ENCODE measurements around the gene PAFAH1B2.
"Not testable (repeated sequence)": the region's sequence is repeated elsewhere in the genome, so short reads cannot be mapped to it uniquely, and the experiment has no call there.

PAFAH1B2 gene

GRCh38 chr11:117176186-117176585 lies 32.1 kb downstream of the PAFAH1B2 start:
- no peak for DNase-seq

- DNase-seq, result no peak
Measured at GRCh38 chr11:117177534-117178209, 33.6 kb downstream of the PAFAH1B2 start.

DNA sequence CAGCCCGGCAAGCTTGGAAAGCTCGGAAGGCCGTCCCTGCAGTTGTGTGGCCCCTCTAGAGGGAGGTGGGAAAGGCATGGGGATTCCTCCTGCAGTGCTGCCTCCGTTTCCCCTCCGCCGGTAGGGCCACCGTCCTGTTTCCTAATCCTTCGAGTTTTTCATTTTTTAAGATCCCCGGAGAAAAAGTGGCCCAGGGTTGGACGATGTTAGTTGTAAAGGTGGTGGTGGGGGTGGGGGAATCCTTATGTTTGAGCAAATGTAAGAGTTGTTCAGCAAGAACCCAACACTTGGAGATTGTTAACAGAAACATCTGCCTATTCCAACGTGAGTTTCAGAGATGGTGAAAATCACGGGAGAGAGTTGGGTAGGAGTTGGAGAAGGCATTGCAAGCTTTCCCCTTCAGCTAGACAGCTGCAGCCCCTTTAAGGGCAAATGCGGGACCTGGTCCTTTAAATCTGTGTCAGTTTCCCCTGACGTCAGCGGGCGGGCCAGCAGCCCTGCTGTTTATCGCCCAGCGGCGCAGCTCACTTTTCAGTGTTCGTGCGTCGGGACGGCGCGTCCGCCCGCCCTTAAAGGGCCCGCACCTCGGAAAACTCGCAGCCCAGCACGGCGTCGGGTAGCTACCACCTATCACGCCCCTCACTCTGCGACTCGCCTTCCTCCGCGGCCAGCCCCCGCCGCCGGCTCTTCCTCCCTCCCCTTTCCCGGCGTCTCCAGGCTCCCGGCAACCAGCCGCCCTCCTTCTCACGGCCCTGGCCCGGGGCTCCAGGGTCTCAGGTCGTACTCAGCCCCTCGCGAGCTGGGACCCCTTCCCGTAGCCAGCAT lies 34.3 kb downstream of the PAFAH1B2 start, which contains the start of gene SIDT2:
TSS of gene SIDT2 (plus strand) at position 534 of the 825 bp plus-strand sequence. CDS start 521 bp downstream, outside the sequence.
- peak; percentile 92 for DNase-seq

- DNase-seq, result peak; percentile 59
Measured at GRCh38 chr11:117179048-117179999, 35.2 kb downstream of the PAFAH1B2 start.

DNA sequence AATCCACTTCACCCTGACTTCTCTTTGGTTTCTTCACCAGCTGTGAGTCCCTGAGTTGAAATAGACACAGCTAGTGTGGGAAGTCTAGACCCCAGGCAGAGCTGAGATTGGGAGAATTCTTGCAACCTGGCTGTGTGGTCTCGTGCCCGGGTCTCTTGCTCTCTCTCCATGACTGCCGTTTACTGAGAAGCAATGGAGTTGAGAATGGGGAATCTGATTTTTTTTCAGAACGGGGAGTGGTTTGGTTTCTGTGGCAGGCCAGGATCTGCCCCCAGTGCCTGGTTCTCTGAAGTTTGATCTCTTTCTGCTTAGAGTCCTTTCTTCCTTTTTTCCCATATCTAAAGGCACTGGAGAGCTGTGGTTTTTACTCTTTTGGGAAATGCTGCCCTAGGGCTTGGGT lies 35.9 kb downstream of the PAFAH1B2 start:
- DNase-seq, result no peak

- peak; percentile 66 for DNase-seq
Measured at GRCh38 chr11:117180661-117181585, 36.8 kb downstream of the PAFAH1B2 start.

GRCh38 chr11:117181586-117182550 lies 37.8 kb downstream of the PAFAH1B2 start:
- DNase-seq, result no peak

DNA sequence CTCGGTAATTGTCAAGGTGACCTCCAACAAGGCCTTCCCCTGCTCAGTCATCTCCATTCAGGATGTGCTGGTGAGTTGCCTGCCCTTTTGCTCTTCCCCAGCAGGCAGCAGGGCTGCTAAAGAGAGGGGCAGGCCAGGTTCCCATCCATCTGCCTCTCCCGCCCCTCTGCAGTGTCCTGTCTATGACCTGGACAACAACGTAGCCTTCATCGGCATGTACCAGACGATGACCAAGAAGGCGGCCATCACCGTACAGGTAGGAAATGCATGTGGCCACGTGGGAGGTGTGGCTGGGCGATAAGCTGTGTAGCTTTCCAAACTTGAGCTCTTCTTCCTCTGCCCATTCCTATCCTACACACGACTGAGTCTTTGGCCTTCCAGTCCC lies 38.5 kb downstream of the PAFAH1B2 start:
- DNase-seq, result no peak

DNA sequence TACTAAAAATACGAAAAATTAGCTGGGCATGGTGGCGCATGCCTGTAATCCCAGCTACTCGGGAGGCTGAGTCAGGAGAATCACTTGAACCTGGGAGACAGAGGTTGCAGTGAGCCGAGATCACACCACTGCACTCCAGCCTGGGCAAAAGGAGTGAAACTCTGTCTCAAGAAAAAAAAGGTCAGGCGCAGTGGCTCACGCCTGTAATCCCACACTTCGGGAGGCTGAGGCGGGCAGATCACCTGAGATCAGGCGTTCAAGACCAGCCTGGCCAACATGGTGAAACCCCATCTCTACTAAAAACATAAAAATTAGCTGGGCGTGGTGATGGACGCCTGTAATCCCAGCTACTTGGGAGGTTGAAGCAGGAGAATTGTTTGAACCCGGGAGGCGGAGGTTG lies 39.1 kb downstream of the PAFAH1B2 start:
- DNase-seq, result not testable (repeated sequence)

DNA sequence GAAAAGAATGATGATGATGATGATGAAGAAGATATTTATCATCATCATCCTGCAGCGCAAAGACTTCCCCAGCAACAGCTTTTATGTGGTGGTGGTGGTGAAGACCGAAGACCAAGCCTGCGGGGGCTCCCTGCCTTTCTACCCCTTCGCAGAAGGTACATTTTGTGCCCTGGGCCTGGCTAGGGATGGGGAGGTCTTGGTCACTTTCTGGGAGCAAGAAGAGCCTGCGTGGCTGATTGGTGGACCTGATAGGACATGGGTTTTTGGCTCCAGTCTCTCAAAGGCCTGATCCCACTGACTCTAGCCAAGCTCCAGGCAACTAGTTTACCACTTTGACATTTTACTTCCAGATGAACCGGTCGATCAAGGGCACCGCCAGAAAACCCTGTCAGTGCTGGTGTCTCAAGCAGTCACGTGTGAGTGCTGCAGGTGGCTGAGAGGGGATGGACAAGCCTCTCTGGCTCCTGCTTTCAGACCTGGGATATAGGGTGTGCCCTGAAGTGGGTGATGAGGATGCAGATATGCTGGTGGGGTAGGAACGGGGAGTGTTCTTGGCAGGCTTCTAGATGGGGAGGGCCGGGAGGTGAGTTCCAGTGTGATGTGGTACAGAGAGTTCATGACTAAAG lies 39.8 kb downstream of the PAFAH1B2 start:
- DNase-seq, result no peak

DNA sequence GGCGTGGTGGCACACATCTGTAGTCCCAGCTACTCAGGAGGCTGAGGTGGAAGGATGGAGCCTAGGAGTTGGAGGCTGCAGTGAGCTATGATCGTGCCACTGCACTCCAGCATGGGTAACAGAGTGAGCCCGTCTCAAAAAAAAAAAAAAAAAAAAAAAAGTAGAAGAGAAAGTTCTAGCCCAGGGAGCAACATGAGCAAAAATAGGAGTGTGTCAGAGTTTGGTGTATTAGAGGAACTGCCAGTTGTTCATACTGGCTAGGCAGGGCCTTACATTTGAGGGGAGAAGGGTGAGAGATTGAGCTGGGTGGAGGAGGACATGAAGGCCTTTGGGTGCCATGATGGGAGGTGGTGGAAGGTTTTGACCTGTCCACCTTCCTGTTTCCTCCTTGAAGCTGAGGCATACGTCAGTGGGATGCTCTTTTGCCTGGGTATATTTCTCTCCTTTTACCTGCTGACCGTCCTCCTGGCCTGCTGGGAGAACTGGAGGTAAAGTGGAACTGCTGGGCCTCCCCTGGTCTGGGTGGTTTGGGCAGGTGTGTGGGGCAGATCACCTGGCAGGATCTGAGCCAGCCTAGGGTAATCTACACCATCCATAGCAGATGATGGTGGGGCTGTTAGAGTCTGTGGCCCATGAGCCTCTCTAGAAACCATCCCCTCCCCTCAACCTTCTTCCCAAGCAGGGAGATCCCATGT lies 41.8 kb downstream of the PAFAH1B2 start:
- DNase-seq, result no peak

GRCh38 chr11:117186431-117186761 lies 42.3 kb downstream of the PAFAH1B2 start:
- no peak for DNase-seq

DNA sequence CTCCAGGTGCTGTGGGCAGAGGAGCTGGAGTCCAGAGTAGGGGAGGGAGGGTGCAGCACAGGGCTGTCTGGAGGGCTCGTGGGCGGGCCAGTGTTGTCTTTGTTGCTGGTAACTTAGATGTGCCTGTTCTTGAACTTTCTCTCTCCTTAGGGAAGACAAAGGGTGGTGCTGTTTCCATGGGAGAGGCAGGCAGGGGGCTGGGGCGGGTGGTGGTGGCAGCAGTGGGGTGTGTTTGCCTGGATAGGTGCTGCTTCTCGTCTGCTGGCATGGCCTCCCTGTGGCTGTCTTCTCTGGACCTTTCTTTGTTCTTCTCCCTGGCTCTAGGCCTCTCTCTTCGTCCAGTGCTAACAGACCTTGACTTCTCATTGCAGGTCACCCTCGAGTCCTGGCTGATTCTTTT lies 42.9 kb downstream of the PAFAH1B2 start:
- DNase-seq, result no peak

DNA sequence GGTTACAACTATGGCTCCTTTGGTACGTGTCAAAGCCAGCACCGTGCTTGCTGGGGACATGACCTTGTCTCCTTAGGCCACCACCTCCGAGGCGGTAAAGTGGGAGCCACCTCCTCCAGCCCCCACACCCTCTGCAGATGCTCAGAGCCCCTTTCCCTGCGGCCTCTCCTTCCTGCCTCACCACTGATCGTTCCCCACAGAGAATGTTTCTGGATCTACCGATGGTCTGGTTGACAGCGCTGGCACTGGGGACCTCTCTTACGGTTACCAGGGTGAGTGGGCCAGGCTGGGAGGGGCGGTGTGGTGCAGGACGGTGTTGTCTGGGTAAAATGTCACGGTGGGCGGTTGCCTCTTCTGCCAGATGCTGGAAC lies 43.3 kb downstream of the PAFAH1B2 start:
- DNase-seq, result no peak

DNA sequence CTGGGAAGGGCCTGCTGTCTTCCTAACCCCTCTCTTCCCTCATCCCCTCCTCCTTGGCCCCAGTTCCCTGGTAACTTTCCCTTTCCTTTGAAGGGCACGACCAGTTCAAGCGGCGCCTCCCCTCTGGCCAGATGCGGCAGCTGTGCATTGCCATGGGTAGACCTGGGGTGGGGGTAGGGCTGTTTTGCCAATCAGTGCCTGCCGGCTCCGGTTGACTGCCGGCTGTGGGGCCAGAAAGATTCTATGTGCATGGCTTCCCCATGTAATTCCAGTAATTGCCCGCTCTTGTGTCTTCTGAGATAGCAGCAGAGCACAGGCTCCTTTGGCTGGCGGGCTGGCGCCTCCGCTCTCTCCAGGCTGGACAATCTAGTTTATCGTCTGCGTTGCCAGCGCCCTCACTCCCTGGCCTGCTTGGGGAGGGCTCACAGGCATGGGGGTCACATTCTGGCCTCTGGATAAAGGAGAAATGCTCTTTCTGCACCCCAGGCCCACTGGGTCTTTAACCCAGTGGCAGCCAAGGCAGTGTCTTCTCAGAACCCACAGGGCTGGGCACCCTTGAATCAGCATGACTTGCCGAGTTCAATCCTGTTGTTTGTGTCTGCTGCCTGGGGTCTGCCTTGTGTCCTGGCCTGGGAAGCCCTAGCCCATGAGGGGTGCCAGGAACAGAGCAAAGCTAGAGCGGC lies 43.9 kb downstream of the PAFAH1B2 start:
- DNase-seq, result no peak

- no peak for DNase-seq
Measured at GRCh38 chr11:117188620-117189081, 44.6 kb downstream of the PAFAH1B2 start.

DNA sequence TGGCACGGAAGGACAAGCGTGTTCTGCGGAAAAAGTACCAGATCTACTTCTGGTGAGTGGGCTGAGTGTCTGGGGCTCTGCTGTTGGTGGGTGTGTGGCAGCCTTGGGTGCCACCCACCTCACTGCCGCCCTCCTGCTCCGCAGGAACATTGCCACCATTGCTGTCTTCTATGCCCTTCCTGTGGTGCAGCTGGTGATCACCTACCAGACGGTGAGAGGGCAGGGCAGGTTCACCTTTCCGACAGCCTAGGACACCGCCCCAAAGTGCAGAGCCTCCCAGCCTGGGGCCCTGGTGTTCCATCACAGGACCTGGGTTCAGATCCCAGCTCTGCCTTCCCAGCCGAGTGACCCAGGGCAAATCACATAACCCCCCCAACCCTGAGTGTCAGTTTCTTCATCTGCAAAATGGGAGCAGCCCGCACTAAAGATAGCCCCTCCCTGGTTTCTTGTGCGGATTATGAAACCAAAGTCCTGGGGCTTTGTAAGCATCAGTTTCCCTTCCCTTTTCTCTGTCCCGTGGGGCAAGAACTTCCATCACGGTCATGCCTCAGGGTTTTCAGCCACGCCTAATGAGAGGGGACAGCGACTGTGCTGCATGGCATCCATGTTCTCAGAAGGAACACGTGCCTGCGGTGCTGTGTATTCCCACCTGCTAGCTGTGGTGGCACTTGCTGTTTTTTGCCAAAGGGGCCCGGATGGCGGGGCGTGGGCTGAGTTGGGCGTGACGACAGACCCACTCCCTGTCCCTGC lies 45.3 kb downstream of the PAFAH1B2 start:
- no peak for DNase-seq

DNA sequence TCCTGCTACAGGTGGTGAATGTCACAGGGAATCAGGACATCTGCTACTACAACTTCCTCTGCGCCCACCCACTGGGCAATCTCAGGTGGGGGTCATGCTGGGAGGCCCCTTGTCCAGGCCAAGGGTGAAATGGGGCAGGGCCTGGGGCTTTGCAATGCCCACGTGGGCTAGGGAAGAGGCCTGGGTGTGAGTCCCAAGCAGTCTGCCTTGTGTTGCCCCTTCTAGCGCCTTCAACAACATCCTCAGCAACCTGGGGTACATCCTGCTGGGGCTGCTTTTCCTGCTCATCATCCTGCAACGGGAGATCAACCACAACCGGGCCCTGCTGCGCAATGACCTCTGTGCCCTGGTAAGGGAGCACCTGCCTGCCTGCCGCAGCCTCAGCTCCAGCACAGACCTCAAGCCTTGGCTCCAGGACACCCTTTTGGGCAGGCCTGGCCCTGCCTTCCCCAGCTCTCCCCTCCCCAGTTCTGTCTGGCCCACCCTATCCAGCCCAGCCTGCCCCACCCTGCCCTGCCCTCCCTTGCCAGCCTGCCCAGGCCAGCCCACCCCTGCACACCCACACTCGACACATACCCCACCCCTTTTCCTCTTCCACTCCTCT lies 46.0 kb downstream of the PAFAH1B2 start:
- DNase-seq, result no peak

Measured in CD4-positive, alpha-beta T cell treated with Interleukin-6 for 4 hours (primary cell).